SHP77 (cell line): ENCODE measurements around the gene HHIP.

Experiments
- DNase-seq, 2 experiments: peaks; one replicate each; lab custom pipeline; 2025; lab: John Stamatoyannopoulos, UW

Gene HHIP

DNA sequence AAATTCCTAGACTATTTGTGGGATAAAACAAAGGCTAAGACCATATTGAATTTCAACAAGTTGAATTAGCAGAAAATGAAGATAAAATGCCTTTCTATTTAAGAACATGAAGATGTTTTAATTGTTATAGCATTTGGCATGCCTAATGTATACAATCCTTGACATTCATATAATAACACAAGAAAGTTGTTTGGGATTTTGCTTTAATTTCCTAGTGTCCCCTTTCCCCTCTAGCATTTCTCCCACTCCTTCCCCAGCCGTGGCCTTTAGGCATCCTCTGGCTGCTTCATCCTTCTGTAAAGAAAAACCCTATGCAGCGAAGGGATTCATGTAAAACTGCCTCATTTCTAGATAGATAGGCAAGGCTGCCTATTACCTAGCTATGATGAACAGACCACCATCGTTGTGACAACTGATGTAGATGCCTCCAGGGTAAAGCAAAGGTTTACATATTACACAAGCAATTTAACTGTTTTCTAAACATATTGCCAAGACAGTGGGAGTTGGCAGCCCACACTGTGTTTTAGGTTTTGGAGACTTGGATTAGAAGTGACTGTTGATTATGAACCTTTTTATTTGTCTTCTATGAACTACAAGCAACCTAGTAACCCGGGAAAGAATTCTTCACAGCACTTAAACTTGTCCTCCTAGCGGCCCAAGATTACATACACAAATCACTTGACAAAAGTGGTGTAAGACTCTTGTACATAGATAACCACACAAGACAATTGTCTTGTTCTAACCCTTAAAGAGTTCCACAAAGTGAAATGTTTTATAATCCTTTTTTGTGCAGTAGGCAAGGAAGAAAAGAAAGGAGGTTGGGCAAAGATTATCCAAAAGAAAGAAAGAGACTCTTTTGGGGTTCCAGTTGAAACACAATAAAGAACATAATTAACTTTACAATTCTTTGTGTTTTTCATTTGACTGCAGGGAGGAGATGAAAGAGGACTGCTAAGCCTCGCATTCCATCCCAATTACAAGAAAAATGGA lies 59.9 kb downstream of the HHIP start:
- no peak for DNase-seq

DNA sequence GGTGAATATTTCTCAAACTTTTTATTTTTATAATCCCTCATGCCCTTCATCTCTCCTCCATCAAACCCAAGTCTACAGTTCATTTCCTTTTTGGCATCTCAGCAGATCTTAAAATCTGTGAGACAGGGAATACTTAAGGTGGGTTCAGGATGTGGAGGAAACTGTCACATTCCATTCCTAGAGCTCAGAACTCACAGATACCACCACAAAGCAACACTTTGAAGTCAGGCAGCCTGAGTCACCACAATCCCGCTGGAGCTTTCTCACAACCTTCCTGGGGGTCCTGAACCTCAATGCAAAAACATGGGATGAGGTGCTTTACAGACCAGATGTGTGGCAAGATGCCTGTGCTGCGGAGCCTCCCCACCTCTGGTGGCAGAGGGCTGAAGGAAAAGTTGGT lies 63.2 kb downstream of the HHIP start:
- no peak for DNase-seq

DNA sequence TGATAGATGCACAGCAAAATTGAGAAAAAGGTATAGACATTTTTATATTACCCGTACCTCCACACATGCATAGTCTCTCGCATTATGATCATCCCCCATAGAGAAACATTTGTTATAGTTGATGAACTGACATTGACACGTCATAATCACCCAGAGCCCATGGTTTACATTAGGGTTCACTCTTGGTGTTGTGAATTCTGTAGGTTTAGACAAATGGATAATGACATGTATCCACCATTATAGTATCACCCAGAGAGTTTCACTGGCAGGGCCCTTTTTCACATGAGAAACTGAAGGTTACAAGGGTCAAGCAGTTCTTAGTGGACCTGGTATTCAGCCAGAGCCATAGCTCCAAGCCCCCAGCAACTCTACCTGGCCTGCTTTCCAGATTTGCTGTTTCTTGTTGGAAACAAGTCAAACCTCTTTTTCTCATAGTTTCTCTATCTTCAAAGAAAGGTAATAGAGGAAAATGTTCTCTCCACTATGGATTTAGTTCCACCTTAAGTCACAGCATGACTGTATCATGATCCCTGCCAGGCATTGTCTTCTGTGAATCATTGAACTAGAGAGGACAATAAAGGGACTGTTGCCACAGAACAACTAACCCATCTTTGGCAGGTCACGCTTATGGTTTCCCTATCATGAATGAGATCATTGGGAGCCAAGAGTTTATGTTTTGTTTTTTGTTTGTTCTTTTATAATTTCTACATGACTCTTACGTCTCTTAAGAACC lies 64.0 kb downstream of the HHIP start:
- DNase-seq, result no peak

DNA sequence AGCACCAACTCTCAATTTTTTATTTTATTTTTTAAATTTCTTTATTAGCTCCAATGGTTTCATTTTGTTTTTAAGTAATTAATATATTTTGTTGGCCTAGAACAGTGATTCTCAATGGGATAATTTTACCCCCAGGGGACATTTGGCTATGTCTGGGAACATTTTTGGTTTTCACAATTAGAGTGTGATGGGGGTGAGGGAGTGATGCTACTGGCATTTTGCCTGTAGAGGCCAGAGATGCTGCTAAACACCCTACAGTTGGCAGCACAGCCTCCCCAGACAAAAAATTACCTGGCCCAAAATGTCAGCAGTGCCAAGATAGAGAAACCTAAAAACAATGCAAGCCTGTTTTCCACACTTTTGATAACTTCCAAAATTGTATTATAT lies 64.6 kb downstream of the HHIP start:
- DNase-seq, result no peak

DNA sequence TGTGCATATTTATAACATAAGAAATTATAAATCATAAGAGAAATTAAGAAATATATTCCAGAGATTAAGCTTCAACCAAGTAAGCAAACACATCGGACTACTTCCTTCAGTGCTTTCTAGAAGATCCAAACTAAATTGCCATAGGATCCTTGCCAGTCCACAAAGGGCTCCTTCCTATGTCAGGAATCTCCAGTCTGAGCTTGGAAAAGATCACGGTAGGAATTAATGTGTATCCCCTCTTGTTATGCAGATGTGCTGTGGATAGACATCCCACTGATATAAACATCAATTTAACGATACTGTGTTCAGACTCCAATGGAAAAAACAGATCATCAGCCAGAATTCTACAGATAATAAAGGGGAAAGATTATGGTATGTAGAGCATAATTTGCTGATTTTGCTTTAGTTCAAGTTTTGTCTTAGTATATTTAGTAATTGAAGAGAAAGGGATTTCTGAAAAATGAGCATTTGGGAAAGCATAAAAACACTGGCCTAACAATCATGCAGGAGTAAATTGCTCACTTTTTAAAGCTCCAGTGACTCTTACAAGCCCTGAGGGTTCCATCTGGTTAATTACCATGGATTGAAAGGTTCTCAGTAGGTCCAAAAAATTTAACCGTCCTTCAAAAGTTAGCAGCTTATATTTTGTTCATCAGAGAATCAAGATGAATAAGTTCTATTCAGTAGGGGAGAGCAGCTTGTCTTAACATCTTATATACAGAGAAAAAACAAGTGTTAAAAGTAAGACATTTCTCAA lies 65.9 kb downstream of the HHIP start:
- DNase-seq, result no peak

DNA sequence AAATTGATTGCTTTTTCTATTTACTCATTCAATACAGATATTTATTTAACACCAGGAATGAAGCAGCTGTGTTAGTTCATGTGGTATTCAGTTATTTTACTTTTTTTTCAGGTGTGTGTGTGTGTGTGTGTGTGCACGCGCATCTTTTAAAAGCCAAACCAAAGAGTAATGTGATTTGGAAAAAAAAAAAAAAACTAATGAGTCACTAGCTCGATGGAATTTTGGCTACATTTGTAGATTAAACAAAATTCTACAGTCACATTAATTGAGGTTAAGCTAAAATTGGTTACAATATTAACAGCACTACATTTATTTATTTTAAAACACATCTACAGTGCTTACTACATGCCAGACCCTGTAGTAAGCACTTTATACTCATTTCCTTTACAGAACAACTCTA lies 66.8 kb downstream of the HHIP start:
- DNase-seq, result no peak

DNA sequence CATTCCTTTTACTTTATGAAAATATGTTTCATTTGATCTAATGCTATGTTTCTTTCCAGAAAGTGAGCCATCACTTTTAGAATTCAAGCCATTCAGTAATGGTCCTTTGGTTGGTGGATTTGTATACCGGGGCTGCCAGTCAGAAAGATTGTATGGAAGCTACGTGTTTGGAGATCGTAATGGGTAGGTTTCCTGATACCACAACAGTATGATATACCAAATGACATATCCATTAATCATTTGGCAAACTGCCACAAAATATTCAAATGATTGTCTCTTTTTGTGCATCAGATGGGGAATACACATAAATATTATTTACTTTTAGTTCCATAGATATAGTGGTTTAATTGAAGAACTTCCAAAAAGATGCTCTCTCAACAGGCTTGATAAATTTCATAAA lies 68.2 kb downstream of the HHIP start:
- DNase-seq, result no peak

DNA sequence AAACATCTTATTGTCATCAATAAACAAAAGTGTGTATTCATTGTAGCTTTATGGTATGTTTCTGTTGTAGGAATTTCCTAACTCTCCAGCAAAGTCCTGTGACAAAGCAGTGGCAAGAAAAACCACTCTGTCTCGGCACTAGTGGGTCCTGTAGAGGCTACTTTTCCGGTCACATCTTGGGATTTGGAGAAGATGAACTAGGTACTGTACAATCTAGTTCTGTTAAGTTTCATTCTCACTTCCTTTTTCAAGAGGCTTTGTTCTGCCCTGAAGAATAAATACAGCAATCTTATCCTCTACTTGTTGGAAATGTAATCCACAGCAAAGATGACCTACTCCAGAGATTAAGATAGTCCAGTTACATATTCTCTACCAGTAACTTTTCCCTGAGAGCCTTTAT lies 69.3 kb downstream of the HHIP start:
- DNase-seq, result no peak

DNA sequence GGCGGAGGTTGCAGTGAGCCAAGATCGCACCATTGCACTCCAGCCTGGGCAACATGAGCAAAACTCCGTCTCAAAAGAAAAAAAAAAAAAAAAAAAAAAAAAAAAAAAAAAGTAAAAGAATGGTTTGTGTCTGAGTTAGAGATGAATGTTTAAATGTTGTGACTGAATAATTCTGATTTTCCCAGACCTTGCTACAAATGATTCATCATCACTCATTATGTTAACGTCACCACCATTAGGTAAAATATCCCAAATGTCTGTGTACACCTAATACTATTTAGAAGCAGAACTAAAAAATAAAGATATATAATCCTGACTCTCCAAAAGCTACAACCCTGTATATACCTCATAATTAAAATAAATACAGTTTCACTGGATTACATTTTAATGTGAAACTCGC lies 70.8 kb downstream of the HHIP start:
- no peak for DNase-seq

DNA sequence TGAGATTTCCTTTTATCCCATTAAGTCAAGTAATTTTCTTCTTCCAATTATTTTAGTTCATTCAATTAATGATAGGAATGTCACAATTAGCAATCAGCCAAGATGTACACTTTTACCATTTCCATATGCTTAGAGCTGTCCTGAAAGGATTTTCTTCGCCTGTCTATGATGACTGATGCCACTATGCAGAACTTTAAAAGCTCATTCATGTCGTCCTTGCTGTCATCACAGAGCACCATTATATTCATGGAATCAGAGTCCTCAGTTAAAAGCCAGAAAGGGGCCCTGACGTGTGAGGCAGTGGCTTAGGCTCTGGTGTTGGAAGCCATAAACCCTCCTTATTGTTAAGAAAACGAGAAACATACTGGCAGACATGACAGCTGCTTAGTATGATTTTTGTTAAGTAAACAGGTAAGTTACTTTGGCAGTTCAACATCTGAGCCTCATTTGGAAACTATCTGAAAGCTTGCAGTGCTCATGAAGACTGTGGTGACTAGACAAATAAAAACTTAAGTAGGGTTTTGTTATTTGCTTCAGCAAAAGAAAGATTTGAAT lies 73.1 kb downstream of the HHIP start:
- DNase-seq, result no peak

DNA sequence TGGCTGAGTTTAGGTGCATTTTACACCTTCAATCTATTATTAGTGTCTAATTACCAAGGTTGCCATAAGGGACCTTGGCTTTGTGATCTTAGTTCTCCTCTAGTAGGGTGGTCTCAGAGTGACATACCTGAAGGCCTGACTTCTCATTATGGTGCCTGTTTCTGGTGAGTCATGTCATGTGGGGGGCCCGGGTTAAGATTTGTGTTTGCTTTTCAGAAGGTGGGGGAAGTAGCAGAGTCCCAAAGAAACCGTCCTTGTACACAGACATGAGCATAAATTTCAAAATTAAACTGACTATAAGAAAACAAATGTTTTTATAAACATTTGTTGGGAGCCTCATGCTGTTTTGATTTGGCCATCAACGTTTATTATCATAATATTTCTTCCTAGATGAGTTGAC lies 74.5 kb downstream of the HHIP start:
- no peak for DNase-seq

DNA sequence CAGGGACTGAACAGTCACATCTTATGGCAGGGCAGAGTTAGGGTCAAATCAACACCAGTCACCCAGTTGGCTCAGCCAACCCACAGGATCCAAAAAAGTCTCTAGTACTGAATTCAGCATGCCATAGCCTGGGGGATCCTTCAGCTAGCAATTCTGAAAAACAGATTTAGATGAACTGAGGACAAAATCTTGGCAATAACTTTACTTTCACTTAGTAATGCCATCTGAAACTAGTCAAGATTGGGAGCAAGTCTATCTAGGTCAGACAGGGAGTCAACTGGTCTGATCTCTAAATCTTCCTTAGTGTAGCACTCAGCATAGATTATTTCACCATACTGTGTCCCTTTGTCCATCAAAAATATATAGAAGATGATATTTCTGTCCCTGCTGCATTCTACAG lies 76.0 kb downstream of the HHIP start:
- DNase-seq, result no peak

DNA sequence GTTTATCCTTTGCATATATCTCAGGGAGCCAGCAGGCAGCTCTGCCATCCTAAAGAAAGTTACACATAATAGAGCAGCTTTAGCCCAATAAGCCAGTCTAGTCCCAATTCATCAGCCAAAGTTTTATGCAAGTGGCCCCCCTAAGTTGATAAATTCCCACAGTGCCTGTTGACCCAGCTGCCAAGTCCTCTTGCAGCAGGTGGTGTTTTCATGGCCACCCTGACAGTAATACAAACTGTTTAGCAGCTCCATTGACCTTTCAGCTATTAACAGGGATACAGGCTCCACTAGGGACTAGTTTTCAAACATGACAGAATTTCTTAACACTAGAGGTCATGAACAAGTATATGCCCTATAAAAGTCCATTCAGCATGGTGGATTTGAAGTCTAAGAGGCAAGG lies 77.5 kb downstream of the HHIP start:
- no peak for DNase-seq

DNA sequence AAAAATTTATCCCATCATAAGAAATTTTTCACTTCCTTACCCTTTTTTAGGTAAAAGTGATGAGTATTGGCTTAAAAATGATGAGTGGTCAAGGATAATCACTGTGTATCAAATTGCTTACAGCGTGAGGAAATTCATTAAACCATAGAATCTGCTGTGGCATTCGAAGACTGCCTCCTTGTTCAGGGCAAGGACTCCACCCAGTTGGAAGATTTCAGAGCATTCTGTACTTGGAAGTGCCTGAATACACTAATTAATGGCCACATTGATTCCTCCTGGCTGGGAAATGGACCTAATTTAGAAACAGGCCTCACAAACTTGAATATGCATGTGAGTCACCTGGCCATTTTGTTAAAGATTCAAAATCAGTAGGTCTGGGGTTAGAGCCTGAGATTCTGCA lies 83.2 kb downstream of the HHIP start:
- no peak for DNase-seq

DNA sequence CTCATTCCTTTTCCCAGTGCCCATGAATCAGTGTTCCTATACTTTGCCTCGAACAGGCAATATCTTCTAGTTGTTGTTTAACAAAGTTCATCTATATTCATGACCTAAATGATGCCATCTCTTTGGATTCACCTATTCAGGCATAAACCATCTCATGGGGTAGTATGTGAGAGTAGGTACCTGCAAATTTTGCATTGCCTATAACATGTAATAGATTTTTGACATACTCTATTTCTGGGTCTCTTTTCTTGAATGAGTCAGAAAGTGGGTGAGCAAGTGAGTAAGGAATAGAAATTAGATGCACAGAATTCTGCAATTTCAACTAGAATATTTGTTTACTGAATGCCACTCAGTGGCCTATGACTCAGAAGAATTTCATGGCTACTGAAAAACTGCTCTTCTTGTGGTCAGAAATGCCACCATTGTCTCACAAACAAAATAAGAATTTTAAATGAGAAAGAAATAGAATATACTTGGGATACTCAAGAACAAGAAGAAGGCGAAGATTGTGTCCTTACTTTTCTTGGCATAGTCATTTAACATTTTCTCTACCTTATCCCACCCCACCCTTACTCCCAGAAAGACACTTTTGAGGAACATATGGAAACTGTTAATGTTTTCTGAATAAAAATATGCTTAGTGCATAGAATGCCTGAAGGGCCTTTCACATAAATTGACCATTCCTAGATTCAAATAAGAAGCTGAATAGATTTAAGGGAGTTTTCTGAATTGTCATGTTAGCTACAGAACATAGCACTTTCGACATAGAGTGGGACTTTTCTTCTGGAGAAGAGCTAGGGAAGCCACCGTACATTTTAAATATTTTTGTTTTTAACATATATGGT lies 86.8 kb downstream of the HHIP start:
- no peak for DNase-seq

DNA sequence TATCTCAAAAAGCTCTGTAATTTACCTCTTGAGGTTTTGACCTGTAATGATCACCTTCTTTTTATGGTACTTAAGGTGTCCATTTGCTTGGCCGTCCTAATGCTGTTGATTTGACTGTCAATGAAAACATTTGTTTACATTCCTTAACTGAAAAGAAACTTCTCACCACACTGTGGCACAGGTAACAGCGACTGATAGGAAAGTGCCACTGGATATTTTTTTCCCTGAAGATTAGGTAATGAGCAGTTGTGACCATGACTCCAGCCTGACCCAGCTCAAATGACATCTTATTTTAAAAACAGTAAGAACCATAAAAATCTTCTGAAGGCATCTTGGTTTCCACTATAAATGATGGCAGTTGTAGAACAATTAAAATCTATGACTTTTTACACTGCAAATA lies 87.6 kb downstream of the HHIP start:
- no peak for DNase-seq

DNA sequence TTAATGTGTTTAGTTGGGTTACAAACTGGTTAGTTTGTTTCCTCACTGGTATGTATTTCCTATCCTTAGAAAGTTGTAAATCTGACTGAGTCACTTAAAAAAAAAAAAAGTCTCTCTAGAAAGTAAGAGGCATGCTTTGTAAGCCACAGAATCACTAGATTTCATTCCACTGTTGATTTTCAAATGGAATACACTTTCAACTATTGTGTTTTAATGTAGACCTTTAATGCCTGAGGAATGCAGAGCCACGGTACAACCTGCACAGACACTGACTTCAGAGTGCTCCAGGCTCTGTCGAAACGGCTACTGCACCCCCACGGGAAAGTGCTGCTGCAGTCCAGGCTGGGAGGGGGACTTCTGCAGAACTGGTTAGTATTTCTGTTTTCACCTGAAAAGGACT lies 88.6 kb downstream of the HHIP start:
- DNase-seq, result no peak

DNA sequence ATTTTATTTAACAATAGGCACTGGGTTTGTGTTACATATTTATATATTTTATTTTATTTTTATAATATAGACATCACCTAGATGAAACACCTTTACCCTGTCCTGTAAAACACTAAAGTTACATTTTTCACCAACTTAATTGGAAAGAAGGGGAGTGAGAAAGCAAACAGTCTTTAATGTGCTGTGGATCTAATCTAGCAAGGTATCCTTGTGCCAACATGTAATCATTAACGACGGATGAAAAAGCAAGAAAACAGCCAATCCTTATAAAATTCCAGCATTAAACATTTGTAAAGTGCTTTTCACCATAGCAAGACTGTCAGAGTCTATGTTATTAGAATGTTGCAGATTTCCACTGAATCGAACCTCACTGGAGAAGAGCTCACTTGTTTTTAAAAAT lies 92.7 kb downstream of the HHIP start:
- no peak for DNase-seq

DNA sequence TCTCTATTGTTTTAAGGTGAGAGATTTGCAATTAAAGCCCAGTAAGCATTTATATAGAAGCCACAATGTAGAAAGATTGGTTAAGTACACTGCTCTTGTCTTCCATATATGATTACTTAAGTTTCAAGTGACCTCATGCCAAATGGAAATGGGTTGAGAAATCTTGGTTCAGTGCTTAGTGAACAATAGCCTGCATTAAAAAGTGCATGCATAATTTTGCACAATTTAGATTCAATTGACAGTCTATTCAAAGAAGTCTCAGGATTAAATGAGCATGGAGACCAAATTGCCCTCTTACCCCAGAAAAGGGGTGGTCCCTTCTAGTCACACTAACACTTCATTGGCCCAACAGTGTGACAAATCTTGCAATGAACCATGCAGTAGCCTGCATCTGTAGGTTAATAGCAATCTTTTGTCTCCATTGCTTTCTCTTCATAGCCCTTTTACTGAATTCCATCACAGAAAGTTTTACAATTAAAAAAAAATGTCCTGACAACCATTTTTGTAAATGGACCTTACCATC lies 93.6 kb downstream of the HHIP start:
- no peak for DNase-seq

DNA sequence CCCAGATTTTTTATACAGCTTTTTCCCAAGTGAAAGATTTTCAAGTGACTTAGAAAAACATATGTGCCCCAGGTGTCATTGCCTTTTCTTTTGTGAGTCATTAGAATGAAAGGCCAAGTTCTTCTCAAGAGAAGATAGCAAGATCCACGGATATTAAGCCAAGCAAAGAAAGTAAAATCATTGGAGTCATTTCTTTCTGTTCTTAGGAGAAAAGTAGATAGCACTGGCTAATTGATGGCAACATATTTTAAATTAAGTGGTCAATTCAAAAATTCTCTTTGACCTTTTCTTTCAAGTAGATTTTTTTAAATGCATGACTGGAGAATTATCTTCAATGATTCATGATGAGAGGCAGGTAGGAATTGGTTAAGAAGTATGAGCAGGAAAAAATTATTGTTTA lies 94.4 kb downstream of the HHIP start:
- no peak for DNase-seq
